Hippocampal formation (tissue), 2 donors: Measurements from ENCODE around the gene PEF1.

ENCODE experiments used
- DNase-seq, 2 donors: peaks; one replicate each; lab custom pipeline; 2025; lab: John Stamatoyannopoulos, UW

Gene PEF1

GRCh38 chr1:31671561-31672201 is 27.0 kb upstream of the PEF1 start:
- no peak for DNase-seq

GRCh38 chr1:31671147-31671546 is 26.5 kb upstream of the PEF1 start:
- no peak for DNase-seq

- DNase-seq: no peak
Measured at GRCh38 chr1:31670593-31670964, 25.9 kb upstream of the PEF1 start.

GRCh38 chr1:31669786-31670592 is 25.3 kb upstream of the PEF1 start:
- peak; percentile 52 for DNase-seq

GRCh38 chr1:31669433-31669785 is 24.7 kb upstream of the PEF1 start:
- no peak for DNase-seq

GRCh38 chr1:31668303-31668883 is 23.7 kb upstream of the PEF1 start:
- no peak for DNase-seq

- no peak for DNase-seq
Measured at GRCh38 chr1:31667065-31667785, 22.5 kb upstream of the PEF1 start.

GRCh38 chr1:31666263-31666963 is 21.7 kb upstream of the PEF1 start:
- DNase-seq: peak in 1 of 2 donors; percentile 51

- DNase-seq: no peak
Measured at GRCh38 chr1:31665234-31665878, 20.7 kb upstream of the PEF1 start.

GRCh38 chr1:31664528-31664927 is 19.9 kb upstream of the PEF1 start:
- DNase-seq: no peak

- peak in 1 of 2 donors; percentile 40 for DNase-seq
Measured at GRCh38 chr1:31663622-31664452, 19.2 kb upstream of the PEF1 start.

- DNase-seq: no peak
Measured at GRCh38 chr1:31662463-31662862, 17.8 kb upstream of the PEF1 start.

- DNase-seq: no peak
Measured at GRCh38 chr1:31661856-31662255, 17.2 kb upstream of the PEF1 start.

- no peak for DNase-seq
Measured at GRCh38 chr1:31660871-31661455, 16.3 kb upstream of the PEF1 start.

GRCh38 chr1:31659889-31660288 is 15.2 kb upstream of the PEF1 start:
- DNase-seq: no peak

- no peak for DNase-seq
Measured at GRCh38 chr1:31658721-31659120, 14.0 kb upstream of the PEF1 start.

- no peak for DNase-seq
Measured at GRCh38 chr1:31657972-31658510, 13.4 kb upstream of the PEF1 start.

GRCh38 chr1:31657020-31657804 is 12.5 kb upstream of the PEF1 start:
- DNase-seq: no peak

GRCh38 chr1:31655756-31656155 is 11.1 kb upstream of the PEF1 start:
- DNase-seq: no peak
